Adrenal gland (tissue), 5 donors: ENCODE measurements around the gene PRPF19.

Experiments used
- CTCF ChIP-seq, 6 experiments: fragments of 450-650 bp in 4 of 6; fragments of 200-600 bp in 2 of 6; sonication (generic) in 1 of 6; IDR thresholded peaks; 1 replicate in 5 of 6; 2 replicates in 1 of 6; pipeline versions ENCODE4 v1.5.1 to v1.8.0; 2016 to 2021; ENCODE audit warnings: antibody characterized with exemption in 6 of 6, mild to moderate bottlenecking in 2 of 6, moderate library complexity in 1 of 6
- POLR2A ChIP-seq, 2 donors: fragments of 450-650 bp; IDR thresholded peaks; one replicate each; pipeline ENCODE4 v1.6.1; 2017; ENCODE audit warnings: antibody characterized with exemption in 2 of 2, mild to moderate bottlenecking in 2 of 2, moderate library complexity in 1 of 2
- donor health status: DM: no; HTN: no; CAD: no.

GRCh38 chr11:60931917-60932316 lies 25.5 kb upstream of the PRPF19 start:
- TF ChIP-seq CTCF (IDR thresholded peaks at IDR 0.05) (no peak), POLR2A (IDR thresholded peaks at IDR 0.05) (no peak)
